Natural killer cell treated with Interleukin-12 subunit alpha and Interleukin-12 subunit beta and Interleukin-15 and Interleukin-18, amount 100 ng/mL, for 72 hours (primary cell): ENCODE results near the gene JARID2. TPM values are rescaled to one million over a fixed set of nuclear protein-coding genes. Genes with fewer than 3 reads are reported as not detected.

Experiments used
- ATAC-seq, 2 donors: fragments of 150-1000 bp; cut with Tn5 transposase in 1 of 2; sonication (Bioruptor Pico), chemical (Tn5 transposase) in 1 of 2; 2 replicates each; pipeline ENCODE4 v1.10.0; 2021
- DNase-seq: peaks from one replicate; pipeline ENCODE4 v3.0.0; 2022; ENCODE audit warnings: low spot score
- H3K27ac Mint-ChIP-seq, 2 donors: 1 replicate in 1 of 2; 2 replicates in 1 of 2; pipeline ENCODE4 v1.8.0; 2022; ENCODE audit warnings: mixed read lengths in 2 of 2, mild to moderate bottlenecking in 1 of 2, moderate library complexity in 1 of 2
- H3K27me3 Mint-ChIP-seq, 2 donors: 1 replicate in 1 of 2; 2 replicates in 1 of 2; pipeline ENCODE4 v1.8.0; 2022; ENCODE audit warnings: mixed read lengths in 2 of 2
- H3K36me3 Mint-ChIP-seq: one replicate; pipeline ENCODE4 v1.8.0; 2022; ENCODE audit warnings: mixed read lengths
- H3K4me1 Mint-ChIP-seq, 2 donors: 1 replicate in 1 of 2; 2 replicates in 1 of 2; pipeline ENCODE4 v1.8.0; 2022; ENCODE audit warnings: low read depth in 2 of 2, mixed read lengths in 2 of 2, mild to moderate bottlenecking in 1 of 2
- H3K4me3 Mint-ChIP-seq: one replicate; pipeline ENCODE4 v1.8.0; 2022; ENCODE audit warnings: mixed read lengths
- H3K9me3 Mint-ChIP-seq: 2 replicates; pipeline ENCODE4 v1.8.0; 2022; ENCODE audit warnings: mixed read lengths
- total RNA-seq, 2 donors: library from RNA; stranded (reverse); gene quantifications; one replicate each; pipeline ENCODE4 v1.2.3, GENCODE V29; 2022

Gene JARID2
- total RNA-seq, 2 donors from 2014 or later: 28.6 to 34.9 TPM

DNA sequence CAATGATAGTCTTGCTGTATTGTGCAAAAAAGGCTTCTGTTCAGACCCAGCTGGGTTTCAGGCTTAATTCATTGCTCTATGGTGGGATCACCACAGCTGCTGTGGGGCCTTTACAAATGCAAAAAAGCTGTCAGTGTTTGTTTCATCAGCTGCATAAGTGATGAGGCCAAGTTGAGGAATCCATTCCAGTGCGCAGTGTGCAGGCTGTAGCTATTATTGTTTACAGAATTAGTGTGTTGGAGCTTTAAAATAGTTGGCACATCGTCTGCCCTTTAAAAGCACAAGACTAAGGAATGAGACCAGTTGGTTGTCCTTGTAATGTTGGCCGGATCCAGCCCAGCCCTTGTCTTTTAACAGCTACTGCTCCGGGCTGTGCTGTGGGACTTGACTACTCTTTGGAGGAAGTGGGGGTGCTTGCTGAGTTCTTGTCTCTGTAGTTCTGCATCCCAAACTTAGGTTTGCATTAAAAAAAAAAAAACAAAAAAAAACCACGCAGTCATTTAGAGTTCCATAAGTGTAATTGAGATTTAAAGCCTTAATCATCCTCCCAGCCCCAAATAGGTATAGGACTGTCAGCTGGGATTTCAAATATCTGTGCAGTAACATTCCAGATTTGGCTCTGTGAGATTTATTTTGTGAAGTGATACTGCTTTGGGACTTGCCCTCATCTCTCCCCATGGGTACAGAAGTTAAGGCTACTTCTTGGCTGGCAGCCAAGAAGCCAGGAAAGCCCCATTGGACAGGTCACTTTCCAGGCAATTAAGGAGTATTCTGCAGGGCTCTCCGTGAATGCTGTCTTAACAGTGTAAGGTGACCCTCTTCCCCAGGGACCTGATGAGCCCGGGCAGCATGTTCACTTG is 19.3 kb downstream of the JARID2 start:
- H3K9me3 Mint-ChIP-seq: no peaks in the 10 kb centered on the region
- ATAC-seq (no peak), DNase-seq (no peak)
- H3K36me3 Mint-ChIP-seq: peaks cover 5% of the 10 kb centered on the region
- no peaks in the 10 kb centered on the region for H3K27me3 Mint-ChIP-seq
- peak overlapping the region; percentile 50 to 86 for H3K27ac Mint-ChIP-seq
- H3K4me1 Mint-ChIP-seq: peaks cover 84 to 94% of the 10 kb centered on the region in 2 donors
- H3K4me3 Mint-ChIP-seq: peak overlapping the region; percentile 60

GRCh38 chr6:15265787-15266186 is 19.9 kb downstream of the JARID2 start:
- DNase-seq (no peak), ATAC-seq (no peak)
- peaks cover 5% of the 10 kb centered on the region for H3K36me3 Mint-ChIP-seq
- H3K4me3 Mint-ChIP-seq: peak overlapping the region; percentile 60
- H3K9me3 Mint-ChIP-seq: no peaks in the 10 kb centered on the region
- H3K27me3 Mint-ChIP-seq: no peaks in the 10 kb centered on the region
- H3K27ac Mint-ChIP-seq: peak overlapping the region; percentile 50 to 86
- H3K4me1 Mint-ChIP-seq: peaks cover 81 to 93% of the 10 kb centered on the region in 2 donors

- Mint-ChIP-seq H3K4me3 (peak overlapping the region; percentile 60), H3K4me1 (peaks cover 81 to 93% of the 10 kb centered on the region in 2 donors), H3K27me3 (no peaks in the 10 kb centered on the region), H3K27ac (peak overlapping the region; percentile 50 to 86), H3K36me3 (peaks cover 5% of the 10 kb centered on the region), H3K9me3 (no peaks in the 10 kb centered on the region)
- ATAC-seq (peak; percentile 65 to 66), DNase-seq (no peak)
Observed at GRCh38 chr6:15266423-15266996, 20.6 kb downstream of the JARID2 start.

DNA sequence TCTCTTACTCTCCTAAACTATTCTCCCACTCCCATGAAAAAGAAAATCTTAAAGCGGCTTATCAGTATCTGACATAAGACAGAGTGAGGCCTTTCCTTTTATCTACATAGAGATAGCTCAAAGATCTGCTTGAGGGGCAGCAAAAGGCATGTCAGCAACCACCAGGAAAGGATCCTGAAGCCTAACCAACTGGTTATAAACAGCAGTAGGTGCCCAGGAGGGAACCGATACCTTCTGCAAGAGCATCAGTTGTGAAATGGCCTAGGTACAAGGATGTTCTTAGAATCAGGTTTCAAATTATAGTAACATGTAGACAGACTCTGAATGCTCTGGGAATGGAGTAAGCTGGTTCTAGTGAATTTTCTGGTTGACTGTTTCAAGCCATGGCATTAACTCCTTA is 21.4 kb downstream of the JARID2 start:
- peaks cover 83 to 90% of the 10 kb centered on the region in 2 donors for H3K4me1 Mint-ChIP-seq
- no peaks in the 10 kb centered on the region for H3K9me3 Mint-ChIP-seq
- H3K27me3 Mint-ChIP-seq: no peaks in the 10 kb centered on the region
- H3K4me3 Mint-ChIP-seq: peak overlapping the region; percentile 60
- ATAC-seq (no peak), DNase-seq (no peak)
- peaks cover 3% of the 10 kb centered on the region for H3K36me3 Mint-ChIP-seq
- H3K27ac Mint-ChIP-seq: peak overlapping the region; percentile 50 to 86

- Mint-ChIP-seq H3K4me3 (no peak overlapping the region), H3K27me3 (no peaks in the 10 kb centered on the region), H3K9me3 (no peaks in the 10 kb centered on the region), H3K27ac (peak overlapping the region; percentile 50 to 86), H3K4me1 (peaks cover 73 to 79% of the 10 kb centered on the region in 2 donors), H3K36me3 (no peaks in the 10 kb centered on the region)
- DNase-seq (no peak), ATAC-seq (no peak)
Observed at GRCh38 chr6:15268137-15268908, 22.5 kb downstream of the JARID2 start.

GRCh38 chr6:15269011-15269410 is 23.1 kb downstream of the JARID2 start:
- no peaks in the 10 kb centered on the region for H3K27me3 Mint-ChIP-seq
- ATAC-seq: no peak
- H3K4me1 Mint-ChIP-seq: peaks cover 70 to 74% of the 10 kb centered on the region in 2 donors
- no peaks in the 10 kb centered on the region for H3K9me3 Mint-ChIP-seq
- no peak for DNase-seq
- peak overlapping the region; percentile 21 to 86 for H3K27ac Mint-ChIP-seq
- no peaks in the 10 kb centered on the region for H3K36me3 Mint-ChIP-seq
- H3K4me3 Mint-ChIP-seq: no peak overlapping the region

DNA sequence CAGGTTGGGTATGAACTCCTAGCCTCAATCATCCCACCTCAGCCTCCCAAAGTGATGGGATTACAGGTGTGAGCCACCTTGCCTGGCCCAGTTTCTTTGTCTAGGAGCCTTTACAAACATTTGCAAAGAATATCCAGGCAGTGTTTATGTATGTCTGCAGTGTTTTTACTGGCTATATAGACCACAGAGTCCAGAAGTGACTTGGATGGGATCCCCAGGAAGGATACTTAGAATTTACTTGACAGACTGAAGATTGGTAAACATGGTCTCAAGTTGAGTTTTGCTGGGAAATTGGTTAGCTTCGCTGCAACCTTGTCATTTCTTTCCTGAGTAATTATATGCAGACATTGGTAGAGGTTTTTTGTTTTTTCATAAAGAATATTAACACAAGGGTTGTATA is 23.8 kb downstream of the JARID2 start:
- H3K27ac Mint-ChIP-seq: peak overlapping the region in 1 of 2 donors; percentile 31
- ATAC-seq (peak in 1 of 2 donors; percentile 66), DNase-seq (no peak)
- no peaks in the 10 kb centered on the region for H3K36me3 Mint-ChIP-seq
- H3K27me3 Mint-ChIP-seq: no peaks in the 10 kb centered on the region
- H3K9me3 Mint-ChIP-seq: no peaks in the 10 kb centered on the region
- peak overlapping the region; percentile 38 for H3K4me3 Mint-ChIP-seq
- peaks cover 68 to 73% of the 10 kb centered on the region in 2 donors for H3K4me1 Mint-ChIP-seq

DNA sequence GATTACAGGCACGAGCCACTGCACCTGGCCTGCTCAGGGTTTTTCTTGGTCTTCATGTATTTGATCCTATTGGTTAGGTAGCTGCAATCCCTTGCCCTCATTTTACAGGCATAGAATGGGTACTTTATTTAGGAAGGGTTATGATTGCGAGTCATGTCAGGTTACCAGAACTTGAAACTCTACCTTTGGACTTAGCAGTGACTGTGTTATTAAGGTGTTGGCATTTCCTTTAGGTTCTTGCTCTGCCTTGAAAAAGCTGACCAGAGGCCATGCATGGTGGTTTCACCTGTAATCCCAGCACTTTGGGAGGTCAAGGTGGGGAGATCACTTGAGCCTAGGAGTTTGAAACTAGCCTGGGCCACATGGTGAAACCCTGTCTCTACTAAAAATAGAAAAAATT is 24.5 kb downstream of the JARID2 start:
- H3K4me1 Mint-ChIP-seq: peaks cover 65 to 69% of the 10 kb centered on the region in 2 donors
- DNase-seq (no peak), ATAC-seq (no peak)
- H3K4me3 Mint-ChIP-seq: peak overlapping the region; percentile 38
- no peaks in the 10 kb centered on the region for H3K27me3 Mint-ChIP-seq
- H3K27ac Mint-ChIP-seq: peak overlapping the region in 1 of 2 donors; percentile 35
- no peaks in the 10 kb centered on the region for H3K36me3 Mint-ChIP-seq
- no peaks in the 10 kb centered on the region for H3K9me3 Mint-ChIP-seq

DNA sequence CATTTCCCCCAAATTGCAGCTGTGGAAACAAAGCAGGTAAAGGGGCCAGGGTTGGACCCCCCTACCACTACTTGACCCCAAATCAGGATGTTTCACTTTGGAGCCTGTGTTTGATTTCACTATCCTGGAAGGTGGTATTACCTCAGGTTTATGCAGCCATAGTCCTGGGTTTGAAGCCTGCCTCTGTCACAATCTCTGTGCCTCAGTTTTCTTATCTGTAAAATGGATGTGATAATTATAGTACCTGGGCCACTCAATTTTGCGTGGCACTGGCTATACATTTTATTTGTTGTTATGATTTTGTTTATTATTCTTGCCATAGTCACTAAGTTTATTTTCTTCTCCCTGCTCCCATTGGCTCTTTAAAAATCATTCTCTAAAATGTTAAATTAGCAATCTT is 26.7 kb downstream of the JARID2 start:
- DNase-seq (no peak), ATAC-seq (no peak)
- no peaks in the 10 kb centered on the region for H3K27me3 Mint-ChIP-seq
- H3K36me3 Mint-ChIP-seq: no peaks in the 10 kb centered on the region
- peaks cover 56 to 59% of the 10 kb centered on the region in 2 donors for H3K4me1 Mint-ChIP-seq
- H3K27ac Mint-ChIP-seq: peak overlapping the region in 1 of 2 donors; percentile 45
- no peaks in the 10 kb centered on the region for H3K9me3 Mint-ChIP-seq
- H3K4me3 Mint-ChIP-seq: no peak overlapping the region

DNA sequence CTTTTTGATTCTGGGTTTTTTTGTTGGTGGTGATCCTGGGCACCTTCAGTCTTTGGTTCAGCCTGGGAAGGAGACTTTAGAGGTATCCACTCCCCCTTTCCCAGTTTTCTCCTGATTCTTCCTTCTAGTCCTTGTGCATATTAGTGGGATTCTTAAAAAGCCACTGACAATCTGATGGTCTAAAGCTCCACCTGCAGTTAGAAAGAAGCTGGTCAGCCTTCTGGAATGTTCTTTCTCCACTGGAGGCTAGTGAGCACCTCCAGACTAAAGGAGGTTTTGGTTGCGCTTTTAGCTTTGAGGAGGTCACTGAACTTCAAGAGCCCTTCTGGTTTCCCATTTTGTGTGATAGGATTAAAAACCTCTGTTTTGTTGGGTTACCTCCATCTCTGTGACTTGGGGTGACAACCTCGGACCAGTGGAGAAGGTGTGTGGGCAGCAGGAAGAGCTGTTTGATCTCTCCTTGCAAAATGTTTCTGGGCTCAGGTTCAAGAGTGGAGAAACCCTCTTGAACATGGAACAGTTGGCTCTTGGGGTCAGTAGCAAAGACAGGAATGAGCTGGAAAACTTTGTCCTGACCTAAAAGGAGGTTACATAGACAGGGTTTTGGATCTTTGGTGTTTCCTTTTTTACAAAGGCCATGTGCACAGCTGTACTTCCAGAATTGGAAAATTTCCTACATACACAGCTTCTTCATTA is 29.0 kb downstream of the JARID2 start:
- Mint-ChIP-seq H3K27me3 (no peaks in the 10 kb centered on the region), H3K27ac (peak overlapping the region in 1 of 2 donors; percentile 54), H3K36me3 (no peaks in the 10 kb centered on the region), H3K9me3 (no peaks in the 10 kb centered on the region), H3K4me1 (peaks cover 46 to 51% of the 10 kb centered on the region in 2 donors), H3K4me3 (no peak overlapping the region)
- DNase-seq (no peak), ATAC-seq (no peak)

DNA sequence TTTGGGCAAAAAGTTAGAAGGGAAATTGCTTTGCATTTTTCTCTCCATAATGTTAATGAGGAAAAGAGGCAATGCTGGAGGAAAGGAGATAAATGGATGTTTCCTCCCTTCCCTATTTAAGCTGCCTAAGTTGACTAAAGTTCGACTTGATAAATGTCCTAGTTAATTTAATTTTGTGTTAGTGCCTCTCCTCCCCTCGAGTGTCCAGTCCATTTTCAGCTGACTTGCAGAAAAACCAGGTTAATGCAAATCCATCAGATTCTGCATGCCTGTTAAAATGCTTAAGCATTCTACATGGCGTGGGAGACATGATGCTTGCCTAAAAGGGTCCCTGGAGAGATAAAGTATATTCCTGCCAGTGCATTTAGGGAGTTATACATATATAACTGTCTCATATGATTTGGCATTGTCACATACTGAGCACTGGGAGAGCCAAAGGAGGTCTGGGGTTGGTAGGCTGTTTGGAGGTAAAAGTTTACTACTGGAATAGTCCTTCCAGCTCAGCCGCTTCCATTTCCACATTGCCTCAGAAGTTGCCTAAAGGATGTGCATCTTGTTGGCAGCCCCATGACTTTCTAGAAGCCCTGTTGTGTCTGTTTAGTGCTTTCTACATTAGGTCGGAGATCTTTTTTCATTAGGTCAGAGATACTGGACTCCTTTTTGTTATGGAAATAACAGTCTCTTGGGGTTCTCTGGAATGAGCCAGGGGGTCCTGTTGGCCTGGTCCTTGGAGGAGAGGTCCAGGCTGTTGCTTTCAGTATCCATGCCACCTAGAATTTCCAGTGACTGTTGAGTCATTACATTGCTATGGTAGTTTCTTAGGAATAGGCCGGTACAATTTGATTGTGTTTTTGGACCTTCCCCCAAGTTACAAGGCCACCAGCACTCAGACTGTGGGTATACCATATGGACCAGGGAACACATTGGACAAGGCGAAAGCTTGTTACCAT is 30.4 kb downstream of the JARID2 start:
- no peak for ATAC-seq
- no peak overlapping the region for H3K27ac Mint-ChIP-seq
- peaks cover 48 to 53% of the 10 kb centered on the region in 2 donors for H3K4me1 Mint-ChIP-seq
- DNase-seq: no peak
- H3K27me3 Mint-ChIP-seq: no peaks in the 10 kb centered on the region
- H3K9me3 Mint-ChIP-seq: no peaks in the 10 kb centered on the region
- H3K4me3 Mint-ChIP-seq: no peak overlapping the region
- H3K36me3 Mint-ChIP-seq: no peaks in the 10 kb centered on the region

- peak overlapping the region in 1 of 2 donors; percentile 31 for H3K27ac Mint-ChIP-seq
- ATAC-seq (no peak), DNase-seq (no peak)
- H3K4me1 Mint-ChIP-seq: peaks cover 61 to 64% of the 10 kb centered on the region in 2 donors
- H3K27me3 Mint-ChIP-seq: no peaks in the 10 kb centered on the region
- no peak overlapping the region for H3K4me3 Mint-ChIP-seq
- no peaks in the 10 kb centered on the region for H3K36me3 Mint-ChIP-seq
- H3K9me3 Mint-ChIP-seq: no peaks in the 10 kb centered on the region
Observed at GRCh38 chr6:15279047-15279661, 33.3 kb downstream of the JARID2 start.
